ENCODE data around the gene ARHGEF18. TPM values are rescaled to one million over a fixed set of nuclear protein-coding genes. Genes with fewer than 3 reads are reported as not detected.
A peak's percentile ranks its signal among the peaks of the same experiment; 100 is the strongest.

Gene ARHGEF18
- total and polyA plus RNA-seq, 2 of the 13 experiments (the other 11 are each of a cell fraction or from before 2014, with no cell fraction given) = 4.2 to 17.5 TPM

DNA sequence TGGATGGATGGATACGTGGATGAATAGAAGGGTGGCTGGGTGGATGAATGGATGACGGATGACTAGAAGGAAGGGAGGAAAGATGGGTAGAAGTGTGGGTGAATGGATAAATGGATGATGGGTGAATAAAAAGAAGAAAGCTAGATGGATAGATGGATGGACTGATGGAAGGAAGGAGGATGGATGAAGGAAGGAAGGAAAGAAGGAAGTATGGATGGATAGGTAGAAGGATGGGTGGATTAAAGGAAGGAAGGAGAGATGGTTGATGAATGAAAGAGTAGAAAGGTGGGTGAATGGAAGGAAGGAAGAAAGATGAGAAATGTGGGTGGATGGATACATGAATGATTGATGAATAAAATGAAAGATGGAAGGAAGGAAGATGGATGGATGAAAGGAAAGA is 14.5 kb downstream of the ARHGEF18 start:
- Histone ChIP-seq H2AFZ (ENCODE audit: low read length) (no peak overlapping the region), H3K9ac (ENCODE audit: insufficient read depth, low read depth, low read length) (no peak overlapping the region), H3K4me3 (replicated peaks in 1 of 3; ENCODE audit: insufficient read depth in 1 of 3, low read depth in 2 of 3, low read length in 3 of 3) (no peak overlapping the region), H3K4me1 (ENCODE audit: insufficient read depth, low read length) (no peaks in the 10 kb centered on the region), H3K9me3 (ENCODE audit: low read length) (no peaks in the 10 kb centered on the region), H3K27me3 (ENCODE audit: control insufficient read depth in 1 of 2, insufficient read depth in 2 of 2, low read length in 2 of 2) (no peaks in the 10 kb centered on the region), H3K79me2 (ENCODE audit: insufficient read depth, low read length) (no peaks in the 10 kb centered on the region), H4K20me1 (ENCODE audit: insufficient read depth, low read length) (no peaks in the 10 kb centered on the region), H3K27ac (ENCODE audit: extremely low read length, insufficient read depth, low read length) (no peak overlapping the region), H3K4me2 (ENCODE audit: low read depth, low read length) (no peak overlapping the region), H3K36me3 (replicated peaks in 1 of 2; ENCODE audit: control insufficient read depth in 1 of 2, insufficient read depth in 2 of 2, low read length in 2 of 2) (no peaks in the 10 kb centered on the region)
- intact Hi-C loops (cut with micrococcal nuclease; ENCODE audit: unreplicated experiment) (no loop called here), in situ Hi-C loops (cut with HindIII; ENCODE audit: extremely low pct_ligation_motif_present, low pct_unique_long_range_greater_than_20kb) (no loop called here)
- no peak for FAIRE-seq
- BruUV-seq (replicated peaks) = no TSS peak
- DNase-seq (ENCODE audit: low spot score) = no peak
- whole genome bisulfite sequencing (ENCODE audit: low lambda C conversion rate) = 0% methylated on average over 2 of the region's 2 CpGs
- CTCF ChIA-PET (ENCODE audit: low intra/inter-chr PET ratio, low total read pairs) = no interaction called here
- ATAC-seq = no peak
- TF ChIP-seq, protein P1, sequence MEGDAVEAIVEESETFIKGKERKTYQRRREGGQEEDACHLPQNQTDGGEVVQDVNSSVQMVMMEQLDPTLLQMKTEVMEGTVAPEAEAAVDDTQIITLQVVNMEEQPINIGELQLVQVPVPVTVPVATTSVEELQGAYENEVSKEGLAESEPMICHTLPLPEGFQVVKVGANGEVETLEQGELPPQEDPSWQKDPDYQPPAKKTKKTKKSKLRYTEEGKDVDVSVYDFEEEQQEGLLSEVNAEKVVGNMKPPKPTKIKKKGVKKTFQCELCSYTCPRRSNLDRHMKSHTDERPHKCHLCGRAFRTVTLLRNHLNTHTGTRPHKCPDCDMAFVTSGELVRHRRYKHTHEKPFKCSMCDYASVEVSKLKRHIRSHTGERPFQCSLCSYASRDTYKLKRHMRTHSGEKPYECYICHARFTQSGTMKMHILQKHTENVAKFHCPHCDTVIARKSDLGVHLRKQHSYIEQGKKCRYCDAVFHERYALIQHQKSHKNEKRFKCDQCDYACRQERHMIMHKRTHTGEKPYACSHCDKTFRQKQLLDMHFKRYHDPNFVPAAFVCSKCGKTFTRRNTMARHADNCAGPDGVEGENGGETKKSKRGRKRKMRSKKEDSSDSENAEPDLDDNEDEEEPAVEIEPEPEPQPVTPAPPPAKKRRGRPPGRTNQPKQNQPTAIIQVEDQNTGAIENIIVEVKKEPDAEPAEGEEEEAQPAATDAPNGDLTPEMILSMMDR (CRISPR knock-in tag; IDR thresholded peaks at IDR 0.05) = no peak
- TF ChIP-seq ATF7 (IDR thresholded peaks at IDR 0.05) (0 out of 2 replicates have a peak, but pooled peaks have one; percentile 2), ATF7 (CRISPR knock-in tag; IDR thresholded peaks at IDR 0.05) (no peak)
- POLR2A ChIA-PET = no interaction called here

DNA sequence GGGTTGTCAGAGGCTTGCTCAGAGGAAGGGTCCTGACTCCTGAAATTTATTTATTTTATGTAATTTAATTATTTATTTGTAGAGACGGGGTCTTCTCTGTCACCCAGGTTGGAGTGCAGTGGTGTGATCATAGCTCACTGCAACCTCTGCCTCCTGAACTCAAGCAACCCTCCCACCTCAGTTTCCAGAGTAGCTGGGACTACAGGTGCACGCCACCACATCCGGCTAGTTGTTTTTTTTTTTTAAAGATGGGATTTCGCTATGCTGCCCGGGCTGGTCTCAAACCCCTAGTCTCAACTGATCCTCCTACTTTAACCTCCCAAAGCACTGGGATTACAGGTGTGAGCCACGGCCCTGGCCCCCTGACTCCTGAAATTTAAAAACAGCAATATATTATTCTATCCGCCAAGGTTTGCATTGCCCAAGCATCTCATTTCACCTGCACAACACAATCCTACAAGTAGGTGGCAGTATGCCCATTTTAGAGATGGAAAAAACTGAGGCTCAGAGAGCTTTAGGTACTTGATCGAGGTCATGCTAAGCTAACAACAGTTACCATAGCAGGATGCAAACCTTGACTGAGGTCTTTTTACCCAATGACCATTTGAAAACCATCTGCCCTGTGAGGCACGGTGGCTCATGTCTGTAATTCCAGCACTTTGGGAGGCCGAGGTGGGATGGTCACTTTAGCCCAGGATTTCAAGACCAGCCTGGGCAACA is 18.1 kb downstream of the ARHGEF18 start:
- in situ Hi-C loops (cut with HindIII; ENCODE audit: extremely low pct_ligation_motif_present, low pct_unique_long_range_greater_than_20kb) = no loop called here
- no TSS peak for BruUV-seq (replicated peaks)
- DNase-seq (ENCODE audit: low spot score) = peak; percentile 16
- Histone ChIP-seq H4K20me1 (ENCODE audit: insufficient read depth, low read length) (no peaks in the 10 kb centered on the region), H3K4me1 (ENCODE audit: insufficient read depth, low read length) (no peaks in the 10 kb centered on the region), H3K27ac (ENCODE audit: extremely low read length, insufficient read depth, low read length) (no peak overlapping the region), H3K4me2 (ENCODE audit: low read depth, low read length) (no peak overlapping the region), H2AFZ (ENCODE audit: low read length) (no peak overlapping the region), H3K9ac (ENCODE audit: insufficient read depth, low read depth, low read length) (no peak overlapping the region), H3K9me3 (ENCODE audit: low read length) (no peaks in the 10 kb centered on the region), H3K36me3 (replicated peaks in 1 of 2; ENCODE audit: control insufficient read depth in 1 of 2, insufficient read depth in 2 of 2, low read length in 2 of 2) (no peaks in the 10 kb centered on the region), H3K27me3 (ENCODE audit: control insufficient read depth in 1 of 2, insufficient read depth in 2 of 2, low read length in 2 of 2) (peaks cover 0 to 6% of the 10 kb centered on the region in 2 experiments; a peak in 2 of 5 replicates), H3K79me2 (ENCODE audit: insufficient read depth, low read length) (no peaks in the 10 kb centered on the region), H3K4me3 (replicated peaks in 1 of 3; ENCODE audit: insufficient read depth in 1 of 3, low read depth in 2 of 3, low read length in 3 of 3) (no peak overlapping the region)
- ATAC-seq = no peak
- intact Hi-C loops (cut with micrococcal nuclease; ENCODE audit: unreplicated experiment) = no loop called here
- ChIA-PET CTCF (ENCODE audit: low intra/inter-chr PET ratio, low total read pairs) (no interaction called here), POLR2A (no interaction called here)
- 52% methylated on average over 9 of the region's 10 CpGs for WGBS (ENCODE audit: low lambda C conversion rate)
- FAIRE-seq = no peak
- TF ChIP-seq, protein P2, sequence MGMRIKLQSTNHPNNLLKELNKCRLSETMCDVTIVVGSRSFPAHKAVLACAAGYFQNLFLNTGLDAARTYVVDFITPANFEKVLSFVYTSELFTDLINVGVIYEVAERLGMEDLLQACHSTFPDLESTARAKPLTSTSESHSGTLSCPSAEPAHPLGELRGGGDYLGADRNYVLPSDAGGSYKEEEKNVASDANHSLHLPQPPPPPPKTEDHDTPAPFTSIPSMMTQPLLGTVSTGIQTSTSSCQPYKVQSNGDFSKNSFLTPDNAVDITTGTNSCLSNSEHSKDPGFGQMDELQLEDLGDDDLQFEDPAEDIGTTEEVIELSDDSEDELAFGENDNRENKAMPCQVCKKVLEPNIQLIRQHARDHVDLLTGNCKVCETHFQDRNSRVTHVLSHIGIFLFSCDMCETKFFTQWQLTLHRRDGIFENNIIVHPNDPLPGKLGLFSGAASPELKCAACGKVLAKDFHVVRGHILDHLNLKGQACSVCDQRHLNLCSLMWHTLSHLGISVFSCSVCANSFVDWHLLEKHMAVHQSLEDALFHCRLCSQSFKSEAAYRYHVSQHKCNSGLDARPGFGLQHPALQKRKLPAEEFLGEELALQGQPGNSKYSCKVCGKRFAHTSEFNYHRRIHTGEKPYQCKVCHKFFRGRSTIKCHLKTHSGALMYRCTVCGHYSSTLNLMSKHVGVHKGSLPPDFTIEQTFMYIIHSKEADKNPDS (CRISPR knock-in tag; IDR thresholded peaks at IDR 0.05) = no peak
- TF ChIP-seq NR2F6 (IDR thresholded peaks at IDR 0.05) = no peak
- TF ChIP-seq NR2F6 (CRISPR knock-in tag; IDR thresholded peaks at IDR 0.05) = no peak
- TF ChIP-seq ISL2 (CRISPR knock-in tag; IDR thresholded peaks at IDR 0.05) = no peak
- TF ChIP-seq ZNF432 (CRISPR knock-in tag; IDR thresholded peaks at IDR 0.05; ENCODE audit: borderline replicate concordance) = no peak
- TF ChIP-seq FOXP1 (IDR thresholded peaks at IDR 0.05) = no peak
- no peak for TF ChIP-seq FOXP1 (CRISPR knock-in tag; IDR thresholded peaks at IDR 0.05)
- TF ChIP-seq SMARCC2 (IDR thresholded peaks at IDR 0.05) = no peak
- TF ChIP-seq, protein P3, sequence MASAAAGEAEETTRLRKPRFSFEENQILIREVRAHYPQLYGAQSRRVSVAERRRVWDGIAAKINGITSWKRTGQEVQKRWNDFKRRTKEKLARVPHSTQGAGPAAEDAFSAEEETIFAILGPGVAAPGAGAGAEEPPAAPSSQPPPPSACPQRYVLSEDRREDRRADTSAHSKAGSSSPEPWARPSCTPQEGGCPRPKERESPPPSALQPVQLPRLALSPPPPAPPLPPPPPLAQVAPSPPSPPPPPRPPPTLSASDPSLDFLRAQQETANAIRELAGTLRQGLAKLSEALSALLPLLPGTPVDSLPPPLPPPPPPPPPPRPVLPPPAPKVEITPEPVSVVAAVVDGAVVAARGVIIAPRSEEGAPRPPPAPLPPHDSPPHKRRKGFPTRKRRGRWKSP (CRISPR knock-in tag; IDR thresholded peaks at IDR 0.05) = no peak
- no peak for TF ChIP-seq MBNL3 (CRISPR knock-in tag; conservative IDR thresholded peaks at IDR 0.05)
- TF ChIP-seq, protein P4, sequence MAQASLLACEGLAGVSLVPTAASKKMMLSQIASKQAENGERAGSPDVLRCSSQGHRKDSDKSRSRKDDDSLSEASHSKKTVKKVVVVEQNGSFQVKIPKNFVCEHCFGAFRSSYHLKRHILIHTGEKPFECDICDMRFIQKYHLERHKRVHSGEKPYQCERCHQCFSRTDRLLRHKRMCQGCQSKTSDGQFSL (CRISPR knock-in tag; IDR thresholded peaks at IDR 0.05) = no peak
- TF ChIP-seq, protein P5, sequence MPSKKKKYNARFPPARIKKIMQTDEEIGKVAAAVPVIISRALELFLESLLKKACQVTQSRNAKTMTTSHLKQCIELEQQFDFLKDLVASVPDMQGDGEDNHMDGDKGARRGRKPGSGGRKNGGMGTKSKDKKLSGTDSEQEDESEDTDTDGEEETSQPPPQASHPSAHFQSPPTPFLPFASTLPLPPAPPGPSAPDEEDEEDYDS (CRISPR knock-in tag; IDR thresholded peaks at IDR 0.05) = no peak

Data from HepG2 (cell line).